Muscle layer of colon (tissue), 2 donors: Measurements from ENCODE around the gene IFTAP.

Experiments used
- H3K27ac ChIP-seq: one replicate; pipeline ENCODE4 v1.7.0; 2013; ENCODE audit warnings: low read depth, mild to moderate bottlenecking, low read length, moderate library complexity
- H3K27me3 ChIP-seq, 2 donors: one replicate each; pipeline ENCODE4 v1.7.0; 2013; ENCODE audit warnings: low read length in 2 of 2, mild to moderate bottlenecking in 2 of 2; ENCODE audit not compliant: insufficient read depth in 2 of 2, control insufficient read depth in 1 of 2
- H3K36me3 ChIP-seq: one replicate; pipeline ENCODE4 v1.7.0; 2013; ENCODE audit warnings: mild to moderate bottlenecking, low read length; ENCODE audit not compliant: insufficient read depth
- H3K4me1 ChIP-seq: one replicate; pipeline ENCODE4 v1.7.0; 2013; ENCODE audit warnings: mild to moderate bottlenecking, low read length; ENCODE audit not compliant: insufficient read depth
- H3K4me3 ChIP-seq, 2 donors: one replicate each; pipeline ENCODE4 v1.7.0; 2013; ENCODE audit warnings: low read length in 2 of 2, low read depth in 1 of 2, mild to moderate bottlenecking in 1 of 2, moderate library complexity in 1 of 2
- H3K9ac ChIP-seq: one replicate; pipeline ENCODE4 v1.7.0; 2013; ENCODE audit warnings: low read length
- H3K9me3 ChIP-seq: one replicate; pipeline ENCODE4 v1.7.0; 2013; ENCODE audit warnings: mild to moderate bottlenecking, low read length
- donor health status: abdominal sarcoma.
- donor health status: Adenocarcinoma of cecum.

IFTAP gene

GRCh38 chr11:36600180-36600579 is 5.9 kb downstream of the IFTAP start:
- H3K4me1 ChIP-seq = peaks cover 14% of the 10 kb centered on the region
- H3K36me3 ChIP-seq = no peaks in the 10 kb centered on the region
- no peak overlapping the region for H3K9ac ChIP-seq
- no peaks in the 10 kb centered on the region for H3K27me3 ChIP-seq
- H3K9me3 ChIP-seq = no peaks in the 10 kb centered on the region
- no peak overlapping the region for H3K27ac ChIP-seq
- no peak overlapping the region for H3K4me3 ChIP-seq

DNA sequence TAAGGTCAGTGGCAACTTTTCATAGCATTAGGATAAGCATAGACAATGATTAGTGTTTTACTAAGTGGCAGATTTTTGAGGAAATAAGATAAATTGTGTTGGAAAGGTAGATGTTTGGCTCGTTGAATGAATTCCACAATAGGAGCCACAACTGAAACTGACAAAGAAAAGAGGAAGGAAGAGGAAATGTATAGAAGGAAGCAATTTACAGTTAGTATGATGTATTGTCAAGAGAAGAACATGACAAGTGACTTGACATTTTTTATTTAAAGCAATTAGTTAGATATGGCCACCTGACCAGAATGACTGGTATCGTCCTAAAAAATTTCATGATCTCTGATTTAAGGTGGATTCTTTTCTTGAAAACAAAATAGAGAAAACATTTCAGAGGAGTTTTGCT is 6.9 kb downstream of the IFTAP start:
- no peaks in the 10 kb centered on the region for H3K27me3 ChIP-seq
- H3K36me3 ChIP-seq = no peaks in the 10 kb centered on the region

DNA sequence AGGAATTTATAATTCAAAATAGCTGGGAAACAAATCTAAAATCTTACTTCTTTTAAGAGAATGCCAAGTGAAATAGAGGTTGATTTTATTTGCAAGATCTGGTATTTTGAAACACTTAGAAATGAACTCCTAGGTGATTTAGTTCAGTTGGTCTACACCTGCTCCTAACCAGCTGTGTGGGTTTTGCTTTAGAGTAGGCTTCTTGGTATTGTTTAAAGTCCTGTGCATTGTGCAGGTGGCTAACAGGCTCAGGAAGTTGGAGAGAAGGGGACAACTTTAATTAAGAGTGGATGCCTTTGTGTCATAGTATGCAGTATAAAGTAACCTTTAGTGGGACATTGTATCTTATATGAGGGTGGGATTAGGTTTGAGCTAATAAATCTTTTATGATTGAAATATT is 7.8 kb downstream of the IFTAP start:
- H3K4me1 ChIP-seq = no peaks in the 10 kb centered on the region
- H3K27me3 ChIP-seq = no peaks in the 10 kb centered on the region
- H3K36me3 ChIP-seq = no peaks in the 10 kb centered on the region
- H3K27ac ChIP-seq = no peak overlapping the region
- H3K9me3 ChIP-seq = no peaks in the 10 kb centered on the region
- no peak overlapping the region for H3K4me3 ChIP-seq
- H3K9ac ChIP-seq = no peak overlapping the region

More for the DNA sequence above, 6.9 kb downstream of the IFTAP start:
- Histone ChIP-seq H3K9me3 (no peaks in the 10 kb centered on the region), H3K4me1 (peaks cover 4% of the 10 kb centered on the region), H3K9ac (no peak overlapping the region), H3K4me3 (no peak overlapping the region), H3K27ac (no peak overlapping the region)

DNA sequence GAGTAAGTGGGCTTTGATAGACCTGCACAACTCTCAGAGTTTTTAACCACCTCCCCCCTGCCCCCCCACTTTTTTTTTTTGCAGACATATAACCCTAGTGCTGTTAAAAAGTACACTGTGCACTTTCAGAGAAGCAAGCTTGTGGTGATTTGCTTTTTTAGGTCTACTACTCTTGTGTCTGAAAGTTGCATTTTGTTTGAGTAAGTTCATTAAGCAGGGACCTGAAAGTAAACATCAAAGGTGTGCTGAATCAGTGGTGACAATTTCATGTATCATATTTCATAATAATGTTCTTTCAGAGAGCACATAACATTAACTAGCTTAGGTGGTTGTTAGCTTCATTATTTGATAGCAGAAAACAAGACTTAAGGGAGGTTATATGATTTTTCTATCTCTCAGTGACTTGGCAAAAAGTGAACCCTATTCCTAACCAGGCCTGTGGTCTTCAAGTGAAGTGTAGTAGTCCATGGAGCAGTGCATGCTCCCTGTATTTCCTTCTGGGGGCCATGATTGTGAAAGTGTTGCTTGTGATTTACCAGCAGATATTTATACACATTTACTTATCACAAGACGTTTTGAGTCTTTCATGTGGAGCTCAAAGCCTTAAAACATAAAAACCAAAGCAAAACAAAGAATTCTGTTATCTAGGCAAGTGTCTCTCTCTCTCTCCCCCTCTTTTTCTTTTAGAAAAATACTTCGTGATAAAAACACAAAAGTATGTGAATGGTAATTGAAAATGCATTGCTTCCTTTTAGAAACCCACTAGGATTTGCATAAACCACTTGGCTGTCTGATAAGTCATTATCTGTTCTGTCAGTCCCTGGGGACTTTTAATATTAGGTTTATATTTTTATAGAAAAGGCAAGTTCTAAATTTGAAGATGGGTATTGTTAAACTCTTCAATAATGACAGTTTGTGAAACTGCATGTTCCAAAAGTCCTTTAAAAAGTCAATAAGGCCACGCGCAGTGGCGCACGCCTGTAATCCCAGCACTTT is 11.2 kb downstream of the IFTAP start:
- Histone ChIP-seq H3K27me3 (no peaks in the 10 kb centered on the region), H3K36me3 (no peaks in the 10 kb centered on the region), H3K9ac (no peak overlapping the region), H3K4me1 (no peaks in the 10 kb centered on the region), H3K27ac (no peak overlapping the region), H3K9me3 (no peaks in the 10 kb centered on the region), H3K4me3 (no peak overlapping the region)

DNA sequence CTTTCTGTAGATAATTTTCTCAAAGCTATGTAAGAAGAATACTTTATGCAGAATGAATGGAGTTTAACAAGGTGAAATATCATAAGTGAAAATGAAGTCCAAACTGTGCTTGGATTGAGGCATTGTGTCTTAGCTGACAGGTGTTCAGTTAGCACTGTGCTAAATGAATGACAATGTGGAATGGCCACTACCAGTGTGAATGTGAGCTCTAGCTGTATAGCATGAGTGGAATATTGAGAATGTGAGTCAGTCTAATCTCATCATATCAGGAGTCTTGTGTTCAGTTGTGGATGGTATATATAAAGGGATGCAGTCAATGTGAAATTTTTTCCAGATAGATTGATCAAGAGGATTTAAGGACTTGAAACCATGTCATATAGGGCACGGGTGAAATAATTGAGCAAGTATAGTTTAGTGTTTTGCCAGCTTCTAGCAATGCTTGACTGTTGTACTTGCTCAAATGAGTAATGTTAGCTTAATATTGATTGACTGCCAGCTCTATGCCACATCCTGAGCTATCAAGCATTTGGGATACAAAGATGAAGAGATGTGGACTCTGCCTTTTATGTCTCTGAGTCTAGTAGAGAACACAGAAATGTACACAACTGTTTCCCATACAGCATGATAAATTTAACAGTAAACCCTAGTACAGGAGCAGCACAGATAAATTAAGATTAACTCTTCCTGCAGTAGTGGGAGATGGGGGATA is 14.3 kb downstream of the IFTAP start:
- H3K27ac ChIP-seq = no peak overlapping the region

GRCh38 chr11:36609383-36609782 is 15.1 kb downstream of the IFTAP start:
- no peak overlapping the region for H3K4me3 ChIP-seq
- H3K36me3 ChIP-seq = no peaks in the 10 kb centered on the region
- H3K9ac ChIP-seq = no peak overlapping the region
- H3K27me3 ChIP-seq = no peaks in the 10 kb centered on the region
- no peak overlapping the region for H3K27ac ChIP-seq
- H3K9me3 ChIP-seq = no peaks in the 10 kb centered on the region
- no peaks in the 10 kb centered on the region for H3K4me1 ChIP-seq

More for the DNA sequence above, 14.3 kb downstream of the IFTAP start:
- no peak overlapping the region for H3K9ac ChIP-seq
- H3K4me1 ChIP-seq = no peaks in the 10 kb centered on the region
- H3K36me3 ChIP-seq = no peaks in the 10 kb centered on the region
- no peak overlapping the region for H3K4me3 ChIP-seq
- no peaks in the 10 kb centered on the region for H3K27me3 ChIP-seq
- H3K9me3 ChIP-seq = no peaks in the 10 kb centered on the region

- Histone ChIP-seq H3K27me3 (no peaks in the 10 kb centered on the region), H3K4me3 (no peak overlapping the region), H3K9ac (no peak overlapping the region), H3K36me3 (no peaks in the 10 kb centered on the region), H3K27ac (no peak overlapping the region), H3K9me3 (no peaks in the 10 kb centered on the region), H3K4me1 (peaks cover 23% of the 10 kb centered on the region)
These were observed 21.5 kb downstream of the IFTAP start for GRCh38 chr11:36615826-36616225.

- H3K4me3 ChIP-seq = no peak overlapping the region
These were observed 23.5 kb downstream of the IFTAP start for GRCh38 chr11:36617543-36618362.

DNA sequence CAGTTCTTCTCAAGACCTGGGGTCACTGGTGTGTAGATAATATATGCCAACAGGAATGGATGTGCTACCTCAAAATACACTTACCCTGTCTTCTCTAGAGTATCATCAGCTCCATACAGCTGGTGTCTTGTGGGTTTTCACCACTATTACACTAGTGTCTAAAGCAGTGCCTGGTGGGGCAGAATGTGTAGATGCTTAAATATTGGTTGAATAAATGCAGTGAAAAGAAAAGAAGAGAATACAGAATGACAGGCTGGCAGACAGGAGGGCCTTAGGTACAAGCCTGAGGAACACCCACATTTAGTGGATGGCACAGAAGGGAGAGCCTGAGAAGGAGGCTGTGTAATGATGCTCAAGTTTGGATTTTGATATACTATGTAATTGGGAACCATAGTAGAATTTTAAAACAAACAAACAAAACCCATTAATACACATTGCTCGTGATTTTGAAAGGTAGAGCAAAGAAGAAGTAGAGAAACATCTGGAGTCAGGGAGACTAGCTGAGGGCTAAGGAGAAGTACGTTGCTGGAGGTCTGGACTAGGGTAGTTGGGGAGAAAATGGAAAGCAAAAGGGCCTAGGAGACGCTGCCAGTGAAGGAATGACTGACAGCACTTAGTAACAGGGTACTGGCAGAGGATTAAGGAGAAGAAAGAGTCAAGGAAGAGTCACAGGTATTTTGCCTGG is 24.2 kb downstream of the IFTAP start:
- Histone ChIP-seq H3K36me3 (no peaks in the 10 kb centered on the region), H3K4me3 (peak overlapping the region in 1 of 2 donors; percentile 33), H3K9me3 (no peaks in the 10 kb centered on the region), H3K27ac (no peak overlapping the region), H3K9ac (peak overlapping the region; percentile 21), H3K27me3 (no peaks in the 10 kb centered on the region), H3K4me1 (peaks cover 23% of the 10 kb centered on the region)

More at GRCh38 chr11:36617543-36618362, 23.5 kb downstream of the IFTAP start:
- Histone ChIP-seq H3K27me3 (no peaks in the 10 kb centered on the region), H3K27ac (no peak overlapping the region), H3K9me3 (no peaks in the 10 kb centered on the region), H3K36me3 (no peaks in the 10 kb centered on the region), H3K9ac (no peak overlapping the region), H3K4me1 (peaks cover 23% of the 10 kb centered on the region)

- Histone ChIP-seq H3K9me3 (no peaks in the 10 kb centered on the region), H3K4me1 (peaks cover 23% of the 10 kb centered on the region), H3K27me3 (no peaks in the 10 kb centered on the region), H3K36me3 (no peaks in the 10 kb centered on the region), H3K27ac (peak overlapping the region; percentile 47), H3K9ac (peak overlapping the region; percentile 21), H3K4me3 (peak overlapping the region in 1 of 2 donors; percentile 33)
These were observed 25.2 kb downstream of the IFTAP start for GRCh38 chr11:36619502-36619901.
